ENCODE measurements around the gene UNC45A.

DNA sequence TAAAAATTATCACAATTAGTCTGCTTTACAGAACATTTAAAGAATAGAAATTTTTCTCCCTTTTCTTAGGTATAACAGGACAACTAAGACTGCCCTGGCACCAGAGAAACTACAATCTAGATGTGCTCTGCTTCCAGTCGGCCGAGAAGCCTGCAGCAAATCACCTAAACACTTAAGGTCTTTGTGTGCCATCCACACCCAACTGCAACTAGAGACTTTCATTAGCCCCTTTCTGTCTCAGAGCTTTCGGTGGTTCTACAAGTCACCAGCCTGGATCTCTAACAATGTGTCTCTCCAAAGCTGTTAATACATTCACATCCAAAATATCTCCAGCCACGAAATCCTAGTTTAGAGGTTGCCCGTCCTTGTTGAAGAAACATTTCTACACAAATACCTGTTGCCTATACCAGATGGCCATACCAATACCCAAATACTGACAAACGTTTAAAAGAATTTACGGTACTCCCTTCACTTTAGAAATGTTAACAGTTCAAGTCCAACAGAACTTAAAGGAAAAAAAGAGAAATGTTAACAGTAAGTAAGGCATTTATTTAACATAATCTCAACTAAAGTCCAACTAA lies 52.6 kb downstream of the UNC45A start:
- no peak for TF ChIP-seq CTCF (IDR thresholded peaks at IDR 0.05)
- no peak for TF ChIP-seq POLR2A (IDR thresholded peaks at IDR 0.05)
